ENCODE results near the gene MEG3. TPM values are rescaled to one million over a fixed set of nuclear protein-coding genes. Genes with fewer than 3 reads are reported as not detected.

Gene MEG3
- total RNA-seq, 2 donors from 2014 or later: 6.5 to 9.5 TPM

- Histone ChIP-seq H3K36me3 (no peaks in the 10 kb centered on the region), H3K4me1 (no peaks in the 10 kb centered on the region), H3K27ac (no peak overlapping the region), H3K27me3 (no peaks in the 10 kb centered on the region), H3K4me3 (no peak overlapping the region), H3K9me3 (no peaks in the 10 kb centered on the region)
- TF ChIP-seq CTCF (IDR thresholded peaks at IDR 0.05): no peak
- no peak for DNase-seq (ENCODE audit: low spot score)
These were observed 58.5 kb downstream of the MEG3 start for GRCh38 chr14:100884456-100884855.

- H3K4me3 ChIP-seq: no peak overlapping the region
- no peak overlapping the region for H3K27ac ChIP-seq
- TF ChIP-seq CTCF (IDR thresholded peaks at IDR 0.05): no peak
- H3K36me3 ChIP-seq: no peaks in the 10 kb centered on the region
- no peaks in the 10 kb centered on the region for H3K9me3 ChIP-seq
- H3K4me1 ChIP-seq: no peaks in the 10 kb centered on the region
- H3K27me3 ChIP-seq: no peaks in the 10 kb centered on the region
- DNase-seq (ENCODE audit: low spot score): no peak
These were observed 59.3 kb downstream of the MEG3 start for GRCh38 chr14:100885196-100885595.

- Histone ChIP-seq H3K36me3 (no peaks in the 10 kb centered on the region), H3K27me3 (no peaks in the 10 kb centered on the region), H3K9me3 (no peaks in the 10 kb centered on the region), H3K27ac (no peak overlapping the region), H3K4me1 (no peaks in the 10 kb centered on the region), H3K4me3 (no peak overlapping the region)
- DNase-seq (ENCODE audit: low spot score): no peak
- no peak for TF ChIP-seq CTCF (IDR thresholded peaks at IDR 0.05)
These were observed 59.7 kb downstream of the MEG3 start for GRCh38 chr14:100885617-100886016.

- no peak overlapping the region for H3K4me3 ChIP-seq
- TF ChIP-seq CTCF (IDR thresholded peaks at IDR 0.05): no peak
- no peaks in the 10 kb centered on the region for H3K4me1 ChIP-seq
- H3K9me3 ChIP-seq: no peaks in the 10 kb centered on the region
- no peaks in the 10 kb centered on the region for H3K36me3 ChIP-seq
- H3K27me3 ChIP-seq: no peaks in the 10 kb centered on the region
- H3K27ac ChIP-seq: no peak overlapping the region
- DNase-seq (ENCODE audit: low spot score): no peak
These were observed 61.9 kb downstream of the MEG3 start for GRCh38 chr14:100887728-100888335.

- no peak overlapping the region for H3K27ac ChIP-seq
- no peaks in the 10 kb centered on the region for H3K9me3 ChIP-seq
- H3K36me3 ChIP-seq: no peaks in the 10 kb centered on the region
- no peak overlapping the region for H3K4me3 ChIP-seq
- no peaks in the 10 kb centered on the region for H3K4me1 ChIP-seq
- TF ChIP-seq CTCF (IDR thresholded peaks at IDR 0.05): no peak
- no peaks in the 10 kb centered on the region for H3K27me3 ChIP-seq
- no peak for DNase-seq (ENCODE audit: low spot score)
These were observed 62.9 kb downstream of the MEG3 start for GRCh38 chr14:100888789-100889315.

GRCh38 chr14:100889641-100890040 lies 63.7 kb downstream of the MEG3 start:
- no peak for DNase-seq (ENCODE audit: low spot score)
- H3K4me1 ChIP-seq: no peaks in the 10 kb centered on the region
- H3K36me3 ChIP-seq: no peaks in the 10 kb centered on the region
- H3K9me3 ChIP-seq: no peaks in the 10 kb centered on the region
- H3K4me3 ChIP-seq: no peak overlapping the region
- no peak overlapping the region for H3K27ac ChIP-seq
- H3K27me3 ChIP-seq: no peaks in the 10 kb centered on the region
- no peak for TF ChIP-seq CTCF (IDR thresholded peaks at IDR 0.05)
